ENCODE data around the gene PEF1.

Gene PEF1

DNA sequence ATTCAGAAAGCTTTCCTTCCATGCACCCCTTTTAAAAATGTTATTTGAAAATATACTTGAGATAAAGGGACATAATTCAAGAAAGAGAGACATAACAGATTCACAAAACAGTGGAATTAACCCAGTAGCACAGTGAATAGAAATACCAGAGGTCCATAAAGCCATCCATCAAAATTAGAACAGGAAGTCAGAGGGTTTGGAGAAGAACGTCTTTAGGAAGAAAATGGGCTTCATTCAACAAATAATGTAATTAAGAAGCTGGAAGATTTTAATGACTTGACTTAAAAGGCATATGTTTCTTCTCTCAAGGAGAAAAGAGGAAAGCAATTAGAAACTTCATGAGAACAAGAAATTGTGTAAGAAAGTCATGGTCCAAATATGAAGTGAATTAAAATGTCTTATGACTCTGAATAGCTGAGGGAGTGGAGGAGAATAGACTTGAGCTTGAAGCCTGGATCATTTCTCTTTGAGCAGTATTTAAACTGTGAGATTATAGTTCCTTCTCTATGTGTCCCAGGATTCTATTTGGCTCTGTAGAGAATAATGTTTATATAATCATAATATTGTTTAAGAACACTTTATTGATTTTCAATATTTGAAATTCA lies 35.1 kb downstream of the PEF1 start:
- DNase-seq (ENCODE audit: low read depth), result no peak
- H3K4me3 ChIP-seq (ENCODE audit: control insufficient read depth, low read depth, low read length), result no peak overlapping the region
- TF ChIP-seq, protein P1, sequence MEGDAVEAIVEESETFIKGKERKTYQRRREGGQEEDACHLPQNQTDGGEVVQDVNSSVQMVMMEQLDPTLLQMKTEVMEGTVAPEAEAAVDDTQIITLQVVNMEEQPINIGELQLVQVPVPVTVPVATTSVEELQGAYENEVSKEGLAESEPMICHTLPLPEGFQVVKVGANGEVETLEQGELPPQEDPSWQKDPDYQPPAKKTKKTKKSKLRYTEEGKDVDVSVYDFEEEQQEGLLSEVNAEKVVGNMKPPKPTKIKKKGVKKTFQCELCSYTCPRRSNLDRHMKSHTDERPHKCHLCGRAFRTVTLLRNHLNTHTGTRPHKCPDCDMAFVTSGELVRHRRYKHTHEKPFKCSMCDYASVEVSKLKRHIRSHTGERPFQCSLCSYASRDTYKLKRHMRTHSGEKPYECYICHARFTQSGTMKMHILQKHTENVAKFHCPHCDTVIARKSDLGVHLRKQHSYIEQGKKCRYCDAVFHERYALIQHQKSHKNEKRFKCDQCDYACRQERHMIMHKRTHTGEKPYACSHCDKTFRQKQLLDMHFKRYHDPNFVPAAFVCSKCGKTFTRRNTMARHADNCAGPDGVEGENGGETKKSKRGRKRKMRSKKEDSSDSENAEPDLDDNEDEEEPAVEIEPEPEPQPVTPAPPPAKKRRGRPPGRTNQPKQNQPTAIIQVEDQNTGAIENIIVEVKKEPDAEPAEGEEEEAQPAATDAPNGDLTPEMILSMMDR (IDR thresholded peaks at IDR 0.05; ENCODE audit: control insufficient read depth, insufficient read depth, low read depth, low read length, missing control alignments), result no peak

DNA sequence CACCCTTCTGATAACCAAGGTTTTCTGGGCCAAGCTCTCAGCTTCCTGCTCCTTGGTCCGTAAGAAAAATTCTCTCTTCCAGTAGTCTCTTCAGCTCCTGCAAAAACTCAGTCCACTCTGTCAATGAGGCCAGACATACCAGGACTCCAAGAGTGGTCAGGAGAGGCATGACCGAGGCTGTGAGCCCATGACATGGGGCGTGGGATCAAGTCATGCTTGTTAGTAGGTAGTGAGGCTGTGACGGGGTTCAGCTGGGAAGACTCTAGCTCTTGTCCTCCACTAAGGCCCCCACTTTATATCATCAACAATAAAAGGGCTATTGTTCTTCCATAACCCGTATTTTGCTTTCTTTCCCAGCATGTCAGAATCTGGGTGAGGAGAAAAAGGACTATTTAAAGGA lies 37.3 kb downstream of the PEF1 start:
- DNase-seq (ENCODE audit: low read depth), result no peak
- H3K4me3 ChIP-seq (ENCODE audit: control insufficient read depth, low read depth, low read length), result no peak overlapping the region
- TF ChIP-seq, protein P1 (IDR thresholded peaks at IDR 0.05; ENCODE audit: control insufficient read depth, insufficient read depth, low read depth, low read length, missing control alignments), result no peak

DNA sequence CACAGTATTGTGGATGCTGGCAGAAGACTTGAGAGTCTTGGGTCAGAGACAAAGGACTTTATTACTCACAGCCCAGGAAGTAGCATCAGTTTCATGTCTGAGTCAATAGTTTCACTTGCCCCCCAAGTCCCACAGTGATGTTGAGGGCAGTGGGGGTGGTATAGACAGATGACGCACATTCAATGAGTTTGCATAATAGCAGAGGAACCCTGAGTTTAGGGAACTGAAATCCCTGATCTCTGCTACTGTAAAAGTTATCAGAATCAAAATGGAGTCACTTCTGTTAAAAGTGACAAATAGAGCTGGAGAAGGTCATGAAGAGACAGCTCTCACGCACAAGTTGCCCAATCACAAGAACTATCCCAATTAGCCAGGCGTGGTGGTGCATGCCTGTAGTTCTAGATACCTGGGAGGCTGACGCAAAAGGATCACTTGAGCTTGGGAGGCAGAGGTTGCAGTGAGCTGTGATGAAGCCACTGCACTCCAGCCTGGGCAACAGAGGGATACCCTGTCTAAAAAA lies 38.7 kb downstream of the PEF1 start:
- no peak overlapping the region for H3K4me3 ChIP-seq (ENCODE audit: control insufficient read depth, low read depth, low read length)
- TF ChIP-seq, protein P1 (IDR thresholded peaks at IDR 0.05; ENCODE audit: control insufficient read depth, insufficient read depth, low read depth, low read length, missing control alignments), result no peak
- DNase-seq (ENCODE audit: low read depth), result peak; percentile 47

DNA sequence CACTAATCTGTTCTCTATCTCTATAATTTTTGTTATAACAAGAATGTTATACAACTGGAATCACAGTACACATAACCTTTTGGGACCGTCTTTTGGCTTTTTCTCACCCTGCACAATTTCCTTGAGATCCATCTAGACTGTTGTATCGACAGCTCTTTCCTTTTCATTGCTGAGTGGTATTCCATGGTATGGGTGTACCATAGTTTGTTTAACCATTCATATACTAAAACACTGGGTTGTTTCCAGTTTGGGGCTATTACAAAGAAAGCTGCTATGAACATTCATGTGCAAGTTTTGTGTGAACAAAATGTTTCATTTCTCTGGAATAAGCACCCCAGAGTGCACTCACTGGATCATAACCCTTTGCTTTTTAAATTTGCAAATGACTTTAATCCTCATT lies 42.6 kb downstream of the PEF1 start:
- TF ChIP-seq, protein P1 (IDR thresholded peaks at IDR 0.05; ENCODE audit: control insufficient read depth, insufficient read depth, low read depth, low read length, missing control alignments), result no peak
- H3K4me3 ChIP-seq (ENCODE audit: control insufficient read depth, low read depth, low read length), result no peak overlapping the region
- no peak for DNase-seq (ENCODE audit: low read depth)

DNA sequence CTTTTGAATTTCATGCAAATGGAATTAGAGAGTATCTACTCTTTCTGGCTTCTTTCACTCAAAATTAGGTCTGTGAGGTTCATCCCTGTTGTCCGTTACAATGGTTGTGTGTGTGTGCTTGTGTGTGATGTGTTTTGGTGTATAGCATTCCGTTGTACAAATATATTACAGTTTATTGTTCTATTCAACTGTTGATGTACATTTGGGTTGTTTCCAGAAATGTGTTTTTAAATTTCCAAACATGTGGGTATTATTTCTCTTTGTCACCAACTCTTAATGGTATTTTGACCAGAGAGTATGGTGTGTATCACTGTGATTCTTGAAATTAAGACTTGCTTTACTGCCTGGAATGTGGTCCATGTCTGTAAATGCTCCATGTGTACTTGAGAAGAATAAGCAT lies 44.0 kb downstream of the PEF1 start:
- TF ChIP-seq, protein P1 (IDR thresholded peaks at IDR 0.05; ENCODE audit: control insufficient read depth, insufficient read depth, low read depth, low read length, missing control alignments), result no peak
- no peak for DNase-seq (ENCODE audit: low read depth)
- H3K4me3 ChIP-seq (ENCODE audit: control insufficient read depth, low read depth, low read length), result no peak overlapping the region

DNA sequence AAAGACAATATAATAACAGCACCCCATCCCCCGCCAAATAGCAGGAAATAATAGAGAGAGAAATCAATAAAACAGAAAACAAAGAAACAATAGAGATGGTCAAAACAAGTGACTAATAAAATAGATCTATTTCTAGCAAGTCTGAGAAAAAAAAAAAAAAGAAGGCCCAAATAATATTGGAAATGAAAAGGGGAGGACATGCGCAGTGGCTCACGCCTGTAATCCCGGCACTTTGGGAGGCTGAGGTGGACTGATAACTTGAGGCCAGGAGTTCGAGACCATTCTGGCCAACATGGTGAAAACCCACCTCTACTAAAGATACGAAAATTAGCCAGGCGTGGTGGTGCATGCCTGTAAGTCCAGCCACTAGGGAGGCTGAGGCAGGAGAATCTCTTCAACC lies 45.7 kb downstream of the PEF1 start:
- no peak for DNase-seq (ENCODE audit: low read depth)
- no peak overlapping the region for H3K4me3 ChIP-seq (ENCODE audit: control insufficient read depth, low read depth, low read length)
- TF ChIP-seq, protein P1 (IDR thresholded peaks at IDR 0.05; ENCODE audit: control insufficient read depth, insufficient read depth, low read depth, low read length, missing control alignments), result no peak
